ENCODE data around the gene ABCD1.
"Not testable (repeated sequence)": the region's sequence is repeated elsewhere in the genome, so short reads cannot be mapped to it uniquely, and the experiment has no call there.

The ABCD1 gene

DNA sequence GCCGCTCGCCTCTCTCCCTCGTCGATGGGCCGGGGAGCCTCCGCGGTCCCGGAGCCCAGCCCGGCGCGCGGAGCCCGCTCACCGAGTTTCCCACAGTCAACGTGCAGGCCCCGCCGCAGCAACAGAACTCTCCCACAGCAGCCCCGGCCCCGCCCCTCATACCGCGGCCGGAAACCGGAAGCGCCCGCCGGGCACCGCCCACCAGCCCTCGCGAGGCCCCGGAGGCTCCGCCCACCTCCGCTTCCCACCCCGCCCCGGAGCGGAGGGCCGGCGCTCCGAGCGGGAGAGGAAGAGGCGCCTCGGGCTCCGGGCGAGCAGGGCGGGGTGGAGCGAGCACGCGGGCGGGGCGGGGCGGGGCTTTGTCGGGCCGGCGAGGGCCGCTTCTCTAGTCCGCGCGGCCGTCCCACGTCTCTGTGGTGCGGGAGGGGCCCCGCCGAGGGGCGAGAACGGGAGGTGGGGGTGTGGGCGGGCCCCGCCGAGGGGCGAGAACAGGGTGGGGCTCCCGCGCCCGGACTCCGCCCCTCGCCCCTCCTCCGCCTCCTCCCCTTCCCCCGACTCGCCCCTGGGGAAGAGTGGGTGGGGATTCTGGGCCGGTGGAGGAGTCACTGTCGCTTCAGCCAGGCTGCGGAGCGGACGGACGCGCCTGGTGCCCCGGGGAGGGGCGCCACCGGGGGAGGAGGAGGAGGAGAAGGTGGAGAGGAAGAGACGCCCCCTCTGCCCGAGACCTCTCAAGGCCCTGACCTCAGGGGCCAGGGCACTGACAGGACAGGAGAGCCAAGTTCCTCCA, at the start of gene ABCD1, which contains the start of gene BCAP31:
ABCD1 (plus strand) TSS at position 605 of the 787 bp plus-strand sequence. CDS start 411 bp downstream, outside the sequence.
BCAP31 (minus strand) TSS at position 136 of the 787 bp plus-strand sequence. CDS start 1,143 bp downstream, outside the sequence.
- DNase-seq: peak; percentile 92

GRCh38 chrX:153681175-153681574, 43.5 kb upstream of the ABCD1 start:
- no peak for DNase-seq

DNA sequence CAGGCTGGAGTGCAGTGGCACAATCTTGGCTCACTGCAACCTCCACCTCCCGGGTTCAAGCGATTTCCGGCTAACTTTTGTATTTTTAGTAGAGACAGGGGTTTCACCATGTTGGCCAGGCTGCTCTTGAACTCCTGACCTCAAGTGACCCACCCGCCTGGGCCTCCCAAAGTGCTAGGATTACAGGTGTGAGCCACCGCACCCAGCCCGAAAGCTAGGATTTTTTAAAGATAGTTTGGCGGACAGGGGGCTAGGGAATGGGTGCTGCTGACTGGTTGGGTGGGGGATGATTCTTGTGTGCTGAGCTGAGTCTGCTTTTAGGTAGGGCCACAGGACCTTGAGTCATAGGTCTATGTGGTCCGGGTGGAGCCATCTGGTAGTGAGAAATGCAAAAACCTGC, 41.2 kb upstream of the ABCD1 start:
- not testable (repeated sequence) for DNase-seq

DNA sequence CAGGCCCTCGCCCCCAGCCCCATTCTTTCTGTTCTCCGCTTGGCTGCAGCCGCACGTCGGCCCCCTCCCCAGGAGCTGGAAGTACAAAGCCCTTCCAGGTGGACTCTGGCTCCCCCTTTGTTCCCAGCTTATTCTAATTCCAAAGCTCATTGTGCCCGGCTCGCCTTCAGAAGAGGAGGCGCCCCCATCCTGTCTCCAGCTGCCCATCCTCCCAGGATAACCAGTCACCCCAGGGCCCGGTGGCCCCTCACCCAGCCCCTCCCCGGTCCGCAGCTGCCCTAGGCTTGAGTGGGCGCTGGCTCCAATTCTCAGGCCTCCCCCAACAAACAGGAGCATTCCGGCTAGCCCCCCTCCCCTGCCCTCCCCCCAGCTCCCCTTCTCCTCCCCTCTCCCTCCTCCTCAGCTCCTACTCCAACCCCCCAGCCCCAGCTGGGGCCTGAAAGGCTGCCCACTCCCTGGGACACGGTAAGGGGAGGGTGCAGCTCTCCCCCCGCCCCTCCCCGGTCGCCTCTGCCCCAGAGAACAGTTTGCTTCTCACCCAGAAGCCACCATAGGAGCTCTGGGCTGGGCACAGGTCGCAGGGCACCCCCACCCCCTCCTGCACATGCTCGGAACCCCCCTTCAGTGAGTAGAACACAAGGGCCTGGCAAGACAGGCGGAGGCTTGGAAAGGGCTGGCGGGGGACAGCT, 40.0 kb upstream of the ABCD1 start:
- no peak for DNase-seq

DNA sequence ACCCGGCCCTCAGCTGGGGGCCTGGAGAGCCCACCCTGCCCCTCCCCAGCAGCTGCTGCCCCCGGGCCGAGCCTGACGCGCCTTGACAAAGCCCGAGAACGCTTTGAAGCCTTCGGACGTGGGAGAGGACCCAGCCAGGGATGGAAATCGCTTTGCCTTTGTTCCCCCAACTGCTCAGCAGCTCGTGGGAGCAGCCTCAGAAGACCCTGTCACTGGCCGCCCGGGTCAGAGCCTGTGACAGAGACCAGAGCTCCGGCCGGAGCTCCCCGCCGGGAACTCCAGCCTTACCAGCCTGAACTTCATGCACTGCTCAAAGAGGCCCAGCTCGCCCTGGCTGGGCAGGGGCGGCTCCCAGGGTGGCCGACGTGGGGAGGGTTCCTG, 39.5 kb upstream of the ABCD1 start:
- DNase-seq: no peak

DNA sequence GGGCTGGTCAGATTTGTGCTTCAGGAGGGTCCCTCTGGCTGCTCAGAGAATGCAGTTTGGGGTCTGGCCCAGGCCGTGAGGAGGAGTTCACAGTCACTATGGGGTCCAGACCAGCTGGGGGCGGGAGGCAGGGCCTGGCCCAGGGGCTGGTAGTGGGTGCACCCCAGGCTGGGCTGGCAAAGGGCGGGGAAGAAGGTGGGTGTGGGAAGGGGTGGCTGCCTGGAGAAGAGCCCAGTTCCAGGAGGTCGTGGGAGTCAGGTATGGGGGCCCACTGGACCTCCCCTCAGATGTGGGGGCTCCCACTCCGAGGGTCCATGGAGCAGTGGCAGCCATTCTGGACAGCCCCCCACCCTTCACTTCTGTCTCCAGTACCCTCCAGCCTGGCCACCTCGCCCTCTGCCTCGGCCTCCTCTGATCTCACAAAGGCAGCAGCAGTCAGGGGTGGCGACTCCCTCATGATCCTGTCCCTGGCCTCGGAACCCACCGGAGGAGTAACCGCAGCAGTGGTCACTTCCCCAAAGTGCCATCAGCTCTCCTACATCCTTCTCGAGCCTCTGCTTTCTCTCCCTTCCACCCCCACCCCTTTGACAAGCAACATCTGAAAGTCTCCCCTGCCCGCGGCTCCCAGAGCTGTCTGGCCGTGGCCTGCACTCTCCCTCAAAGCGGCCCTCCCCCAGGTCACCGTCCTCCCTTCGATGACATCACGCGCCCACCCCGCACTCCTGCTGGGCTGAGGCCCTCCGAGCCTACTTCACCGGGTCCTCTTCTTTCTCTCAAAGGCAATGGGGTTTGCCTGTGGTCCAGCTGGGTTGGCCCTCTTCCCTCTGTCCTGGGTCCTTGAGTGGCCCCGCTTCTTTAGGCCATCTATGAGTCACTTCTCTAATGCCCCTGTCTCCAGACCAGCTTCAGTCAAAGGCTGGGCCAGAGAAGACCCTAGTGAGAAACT, 38.6 kb upstream of the ABCD1 start:
- DNase-seq: no peak

DNA sequence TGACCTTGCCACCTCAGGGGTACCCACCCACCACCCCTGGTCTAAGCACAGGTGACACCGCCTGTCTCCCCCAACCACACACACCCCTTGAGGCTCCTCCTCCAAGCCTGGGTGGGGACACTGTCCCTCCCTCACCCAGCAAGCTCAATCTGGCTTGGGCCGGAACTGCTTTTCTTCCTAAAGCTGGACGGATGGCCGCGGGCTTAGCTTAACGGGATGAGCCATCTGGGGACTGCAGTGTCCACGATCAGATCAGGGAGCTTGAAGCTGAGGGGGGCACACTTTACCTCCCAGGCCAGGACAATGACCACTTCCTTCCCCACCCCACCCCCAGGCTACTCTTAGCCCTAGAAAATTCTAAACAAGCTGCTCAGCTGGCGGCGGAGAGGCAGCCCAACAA, 37.9 kb upstream of the ABCD1 start:
- no peak for DNase-seq

GRCh38 chrX:153687121-153688039, 37.3 kb upstream of the ABCD1 start, which contains the start of gene SLC6A8:
SLC6A8 (plus strand) TSS chrX:153687926; CDS start chrX:153688575, 649 bp downstream.
- DNase-seq: peak; percentile 62

DNA sequence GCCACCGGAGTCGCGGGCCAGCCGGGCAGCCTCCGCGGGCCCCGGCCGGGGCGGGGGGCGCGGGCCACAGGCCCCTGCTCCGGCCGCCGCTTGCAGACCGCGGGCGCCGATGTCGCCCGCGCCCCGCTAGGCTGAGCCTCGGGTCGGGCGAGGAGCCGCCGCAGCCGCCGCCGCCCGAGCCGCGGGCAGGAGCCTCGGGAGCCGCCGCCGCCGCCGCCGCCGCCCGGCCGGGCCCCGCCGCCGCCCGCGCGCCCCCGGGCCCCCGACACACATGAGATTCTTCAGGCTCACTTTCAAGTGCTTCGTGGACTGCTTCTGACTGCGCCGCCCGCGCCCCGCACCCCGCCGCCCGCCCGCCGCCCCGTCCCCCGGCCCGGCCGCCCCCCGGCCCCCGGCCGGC, 36.6 kb upstream of the ABCD1 start:
- no peak for DNase-seq

DNA sequence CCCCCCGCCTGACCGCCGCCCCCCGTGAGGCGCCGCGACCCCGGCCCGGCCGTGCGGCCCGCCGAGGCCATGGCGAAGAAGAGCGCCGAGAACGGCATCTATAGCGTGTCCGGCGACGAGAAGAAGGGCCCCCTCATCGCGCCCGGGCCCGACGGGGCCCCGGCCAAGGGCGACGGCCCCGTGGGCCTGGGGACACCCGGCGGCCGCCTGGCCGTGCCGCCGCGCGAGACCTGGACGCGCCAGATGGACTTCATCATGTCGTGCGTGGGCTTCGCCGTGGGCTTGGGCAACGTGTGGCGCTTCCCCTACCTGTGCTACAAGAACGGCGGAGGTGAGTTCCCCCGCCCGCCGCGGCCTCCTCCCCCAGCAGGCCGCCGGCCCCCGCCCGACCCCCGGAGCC, 36.1 kb upstream of the ABCD1 start:
- no peak for DNase-seq

- no peak for DNase-seq
Observed at GRCh38 chrX:153688911-153689590, 35.6 kb upstream of the ABCD1 start.

DNA sequence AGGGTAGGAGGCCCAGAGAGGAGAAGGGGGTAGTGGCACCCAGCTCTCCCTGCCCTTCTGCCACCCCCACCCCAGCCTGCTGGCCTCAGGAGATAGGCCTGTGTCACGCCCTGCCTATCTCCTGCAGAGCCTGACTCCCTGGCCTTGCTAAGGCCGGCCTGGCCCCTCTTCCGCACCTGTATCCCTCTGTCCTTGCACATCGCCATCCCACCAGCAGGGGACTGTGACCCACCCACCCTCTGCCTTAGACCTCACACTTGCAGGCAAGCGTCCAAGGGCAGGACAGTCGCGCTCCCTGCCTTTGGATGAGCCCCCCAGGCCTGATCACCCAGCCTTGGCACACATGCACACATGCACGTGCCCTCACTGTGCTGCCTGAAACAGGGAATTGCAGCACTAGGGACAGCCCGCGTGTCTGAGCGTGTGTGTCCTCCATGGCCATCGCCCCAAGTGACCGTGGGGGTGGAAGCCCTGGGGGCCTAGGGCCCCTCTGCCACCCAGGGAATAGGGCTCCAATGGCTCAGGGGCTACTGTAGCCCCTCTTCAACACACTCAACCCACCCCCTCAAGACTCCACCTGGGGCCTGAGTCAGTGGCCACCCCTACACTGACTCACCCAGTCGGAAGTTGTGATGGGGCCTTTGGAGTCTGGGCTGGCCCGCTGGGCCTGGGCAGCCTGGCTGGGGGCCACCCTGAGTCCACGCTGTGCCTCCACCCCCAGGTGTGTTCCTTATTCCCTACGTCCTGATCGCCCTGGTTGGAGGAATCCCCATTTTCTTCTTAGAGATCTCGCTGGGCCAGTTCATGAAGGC, 34.8 kb upstream of the ABCD1 start:
- no peak for DNase-seq

DNA sequence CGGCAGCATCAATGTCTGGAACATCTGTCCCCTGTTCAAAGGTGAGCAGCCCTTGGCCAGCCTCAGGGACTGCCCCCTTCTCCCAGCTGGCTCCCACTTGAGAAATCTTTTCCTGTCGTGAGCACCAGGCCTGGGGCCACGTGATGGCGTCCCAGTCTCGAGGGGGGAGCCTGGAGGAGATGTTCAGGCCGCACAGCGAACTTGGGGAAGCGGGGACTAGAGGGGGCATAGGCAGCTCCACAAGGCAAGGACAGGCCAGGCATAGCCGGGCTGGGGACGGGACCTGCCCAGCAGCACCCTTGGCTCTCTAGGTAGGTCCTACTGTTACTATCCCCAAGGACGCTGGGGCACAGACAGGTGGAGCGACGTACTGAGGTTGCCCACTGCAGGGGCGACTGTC, 34.2 kb upstream of the ABCD1 start:
- no peak for DNase-seq

GRCh38 chrX:153691032-153691827, 33.4 kb upstream of the ABCD1 start:
- DNase-seq: not testable (repeated sequence)

DNA sequence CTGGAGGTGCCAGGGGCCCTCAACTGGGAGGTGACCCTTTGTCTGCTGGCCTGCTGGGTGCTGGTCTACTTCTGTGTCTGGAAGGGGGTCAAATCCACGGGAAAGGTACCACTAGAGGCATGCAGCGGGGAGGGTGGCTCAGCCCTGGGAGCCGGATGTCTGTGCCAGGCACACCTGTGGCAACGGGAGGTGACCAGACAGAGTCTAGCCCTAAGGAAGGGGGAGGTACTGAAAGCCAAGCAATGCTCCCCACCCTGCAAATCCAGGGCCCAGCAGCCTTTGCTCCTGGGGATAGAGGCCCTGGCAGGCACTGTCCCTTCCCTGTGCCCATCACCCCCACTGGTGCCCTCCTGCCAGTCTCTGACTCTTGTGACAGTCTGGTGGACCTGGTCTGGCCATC, 32.7 kb upstream of the ABCD1 start:
- no peak for DNase-seq

- peak; percentile 14 for DNase-seq
Observed at GRCh38 chrX:153692611-153693156, 32.0 kb upstream of the ABCD1 start.

DNA sequence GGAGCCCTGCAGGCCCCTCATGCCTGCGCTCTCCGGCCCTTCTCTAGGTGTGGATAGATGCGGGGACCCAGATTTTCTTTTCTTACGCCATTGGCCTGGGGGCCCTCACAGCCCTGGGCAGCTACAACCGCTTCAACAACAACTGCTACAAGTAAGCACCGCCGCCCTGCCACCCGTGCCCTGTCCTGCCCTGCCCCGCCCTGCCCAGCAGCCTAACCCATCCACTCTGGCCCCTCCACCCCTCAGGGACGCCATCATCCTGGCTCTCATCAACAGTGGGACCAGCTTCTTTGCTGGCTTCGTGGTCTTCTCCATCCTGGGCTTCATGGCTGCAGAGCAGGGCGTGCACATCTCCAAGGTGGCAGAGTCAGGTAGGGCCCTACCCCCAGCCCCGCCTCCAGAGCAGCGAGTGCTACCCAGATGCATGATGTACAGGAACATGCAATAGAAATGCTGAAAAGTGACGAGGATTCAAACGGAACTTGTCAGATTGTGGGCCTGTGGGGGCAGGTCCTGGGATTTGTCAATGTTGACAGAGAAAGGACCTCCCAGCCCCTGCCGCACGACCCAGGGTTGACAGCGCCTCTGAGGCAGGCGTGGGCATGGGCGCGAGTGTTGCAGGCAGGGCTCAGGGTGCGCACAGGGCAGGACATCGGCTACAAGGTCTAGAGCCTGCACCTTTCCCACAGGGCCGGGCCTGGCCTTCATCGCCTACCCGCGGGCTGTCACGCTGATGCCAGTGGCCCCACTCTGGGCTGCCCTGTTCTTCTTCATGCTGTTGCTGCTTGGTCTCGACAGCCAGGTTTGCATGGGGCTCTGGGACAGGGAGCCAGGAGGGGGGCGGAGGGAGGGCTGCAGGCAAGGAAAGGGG, 31.2 kb upstream of the ABCD1 start:
- DNase-seq: no peak

GRCh38 chrX:153694256-153694655, 30.4 kb upstream of the ABCD1 start:
- DNase-seq: not testable (repeated sequence)

Data from NCI-H2171 (cell line).